Lower leg skin (tissue), 4 donors: ENCODE data around the gene FAM120C. TPM values are rescaled to one million over a fixed set of nuclear protein-coding genes. Genes with fewer than 3 reads are reported as not detected.
A peak's percentile ranks its signal among the peaks of the same experiment; 100 is the strongest.

Source experiments
- DNase-seq, 2 donors: peaks; one replicate each; pipeline ENCODE4 v3.0.0-alpha.2; 2019; ENCODE audit warnings: low spot score in 2 of 2
- H3K4me3 ChIP-seq: fragments of 200-600 bp; sonication (generic); 2 replicates; pipeline ENCODE4 v1.5.1; 2017; ENCODE audit warnings: mild to moderate bottlenecking, low read depth; ENCODE audit not compliant: poor library complexity, severe bottlenecking
- CTCF ChIP-seq, 3 donors: fragments of 450-650 bp; IDR thresholded peaks; one replicate each; pipeline ENCODE4 v1.5.1; 2016; ENCODE audit warnings: antibody characterized with exemption in 3 of 3, mild to moderate bottlenecking in 3 of 3, moderate library complexity in 2 of 3
- POLR2A ChIP-seq, 2 donors: fragments of 450-650 bp; IDR thresholded peaks; one replicate each; pipeline ENCODE4 v1.6.1; 2016 to 2017; ENCODE audit warnings: antibody characterized with exemption in 2 of 2, mild to moderate bottlenecking in 1 of 2, moderate library complexity in 1 of 2
- WGBS, 2 donors: methylation state at CpG; one replicate each; pipeline ENCODE4 v1.1.5; 2018; 5-methylcytosine and 5-hydroxymethylcytosine counted together
- intact Hi-C: fragments of 100-400 bp; cut with DNase I; formaldehyde crosslinking; loops from one replicate; pipeline ENCODE4 v1.15.0; 2023; ENCODE audit warnings: low total_unique reads
- total RNA-seq, 4 donors: library from RNA; depleted of rRNA; stranded (reverse); fragments of >200 nt; gene quantifications; one replicate each; pipeline ENCODE4 v1.1.0, GENCODE V29; 2016

FAM120C gene
- total RNA-seq, 4 donors from 2014 or later: 6.1 to 9.7 (median 8.2) TPM

GRCh38 chrX:54198262-54198661, 15.2 kb upstream of the FAM120C start:
- 60 to 85% methylated on average over 6 of the region's 6 CpGs for WGBS, 2 donors
- H3K4me3 ChIP-seq: no peak overlapping the region
- intact Hi-C loops: no loop called here
- TF ChIP-seq POLR2A (IDR thresholded peaks at IDR 0.05): no peak
- TF ChIP-seq CTCF (IDR thresholded peaks at IDR 0.05): no peak
- DNase-seq: no peak

DNA sequence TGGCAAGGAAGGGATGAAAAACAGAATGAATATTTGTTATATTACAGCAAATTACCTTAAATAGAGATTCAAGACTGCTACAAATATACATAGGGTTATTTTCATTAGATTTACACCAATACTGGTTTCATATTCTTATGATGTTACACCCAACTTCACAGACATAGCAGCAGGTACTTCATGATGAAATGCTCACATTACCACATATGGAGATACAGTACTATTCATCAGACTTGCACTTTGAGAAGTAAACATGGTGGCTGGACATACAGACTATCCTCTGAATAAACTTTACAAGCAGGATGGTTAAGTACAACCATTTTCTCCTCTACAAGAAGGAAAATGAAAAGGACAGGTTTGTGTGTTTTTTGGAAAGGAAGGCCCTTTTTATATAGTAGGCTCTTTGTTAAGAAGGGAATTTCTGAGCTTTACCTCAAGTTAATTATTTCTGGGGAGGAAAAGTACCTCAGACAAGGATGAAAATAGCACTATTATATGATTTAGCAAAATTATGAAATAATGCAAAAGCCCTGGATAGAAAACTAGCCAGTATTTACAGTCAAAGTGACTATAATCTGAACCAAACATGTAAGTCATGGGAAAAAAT, 12.0 kb upstream of the FAM120C start:
- TF ChIP-seq POLR2A (IDR thresholded peaks at IDR 0.05) (no peak), CTCF (IDR thresholded peaks at IDR 0.05) (no peak)
- intact Hi-C loops: no loop called here
- H3K4me3 ChIP-seq: no peak overlapping the region
- no peak for DNase-seq

GRCh38 chrX:54193085-54193821, 10.2 kb upstream of the FAM120C start:
- H3K4me3 ChIP-seq: no peak overlapping the region
- TF ChIP-seq CTCF (IDR thresholded peaks at IDR 0.05): no peak
- TF ChIP-seq POLR2A (IDR thresholded peaks at IDR 0.05): no peak
- intact Hi-C loops: no loop called here
- 70 to 83% methylated on average over 4 of the region's 4 CpGs for WGBS, 2 donors
- no peak for DNase-seq

- intact Hi-C loops: no loop called here
Observed at GRCh38 chrX:54184474-54184873, 1.4 kb upstream of the FAM120C start.

DNA sequence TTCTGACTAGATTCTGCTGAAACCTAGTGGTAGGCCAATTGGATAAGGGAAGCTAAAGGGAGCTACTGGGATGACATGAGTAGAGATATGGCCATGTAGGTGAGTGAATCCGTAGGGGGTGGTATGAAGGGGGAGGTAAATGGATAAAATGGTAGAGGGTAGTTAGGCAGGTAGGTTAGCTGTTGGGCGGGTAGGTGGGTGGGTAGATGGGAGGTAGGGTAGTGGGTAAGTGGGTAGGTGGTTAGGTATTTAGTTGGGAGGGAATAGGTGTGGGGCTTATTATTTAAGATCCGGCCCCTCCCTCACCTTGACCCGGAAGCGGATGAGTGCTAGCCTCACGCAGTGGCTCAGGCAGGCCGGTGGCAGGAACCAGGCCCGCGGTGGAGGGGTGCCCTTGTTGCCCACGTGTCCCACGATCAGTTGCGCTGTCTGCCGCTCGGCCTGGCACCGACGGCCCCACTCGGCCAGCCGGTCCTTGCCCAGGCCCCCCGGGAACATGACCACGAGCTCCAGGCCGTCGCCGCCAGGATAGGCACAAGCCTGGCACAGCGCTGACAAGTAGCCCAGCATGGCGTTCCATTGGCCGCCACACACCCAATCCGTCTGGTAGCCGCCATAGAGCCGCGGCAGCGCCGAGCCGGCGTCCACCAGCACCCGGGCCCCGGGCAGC, 725 bp downstream of the FAM120C start:
- DNase-seq: peak; percentile 44 to 91
- WGBS, 2 donors: 1 to 54% methylated on average over 16 to 32 of the region's 36 CpGs
- intact Hi-C loops: no loop called here
- peak overlapping the region; percentile 65 for H3K4me3 ChIP-seq
- no peak for TF ChIP-seq CTCF (IDR thresholded peaks at IDR 0.05)
- no peak for TF ChIP-seq POLR2A (IDR thresholded peaks at IDR 0.05)

More at GRCh38 chrX:54184474-54184873, 1.4 kb upstream of the FAM120C start:
- H3K4me3 ChIP-seq: no peak overlapping the region
- DNase-seq: no peak
- TF ChIP-seq POLR2A (IDR thresholded peaks at IDR 0.05) (no peak), CTCF (IDR thresholded peaks at IDR 0.05) (no peak)
- WGBS, 2 donors: 84 to 88% methylated on average over 2 of the region's 2 CpGs
